ENCODE results near the gene RPL36.
"Not testable (repeated sequence)": the region's sequence is repeated elsewhere in the genome, so short reads cannot be mapped to it uniquely, and the experiment has no call there.

Gene RPL36

DNA sequence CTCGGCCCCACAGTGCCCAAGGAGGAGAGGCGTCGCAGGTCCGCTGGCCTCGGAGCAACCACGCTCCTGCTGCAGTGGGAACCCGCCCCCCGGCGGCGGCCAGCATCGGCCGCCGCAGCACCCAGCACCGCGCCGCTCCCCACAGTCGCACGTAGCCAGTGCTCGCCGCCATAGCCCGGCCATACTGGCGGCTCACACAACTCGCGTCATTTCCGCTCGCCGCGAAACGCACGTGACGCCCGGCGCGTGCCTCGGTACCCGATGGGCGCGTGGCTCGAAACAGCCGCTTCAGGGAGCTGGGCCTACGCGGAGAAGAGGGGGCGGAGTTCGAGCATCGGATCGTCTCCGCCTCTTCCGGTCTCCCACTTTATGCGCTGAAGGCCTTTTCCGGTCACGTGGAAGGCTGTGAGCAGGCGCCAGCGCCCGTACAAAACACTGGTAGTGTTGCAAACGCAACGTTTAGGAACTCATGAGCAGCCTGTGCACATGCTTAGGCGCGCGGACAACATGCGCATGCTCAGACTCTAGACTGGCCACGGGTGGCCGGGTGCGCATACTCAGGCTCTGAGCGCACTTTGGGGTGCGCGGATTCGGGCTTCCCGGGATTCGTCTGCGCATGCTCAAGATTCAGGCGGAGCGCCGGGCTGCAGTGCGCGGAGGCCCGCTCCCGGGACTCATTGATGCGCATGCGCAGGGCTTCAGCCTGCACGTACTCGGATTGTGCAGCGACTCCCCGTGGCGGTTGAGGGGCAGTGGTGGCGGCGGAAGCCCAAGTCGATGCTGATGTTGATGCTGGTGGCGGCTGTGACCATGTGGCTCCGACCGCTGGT, 30.1 kb downstream of the RPL36 start, which contains the start of the genes CATSPERD and LONP1:
Gene CATSPERD (plus strand): TSS at position 677 of the 830 bp plus-strand sequence. CDS start 101 bp downstream, at position 778.
Gene LONP1 (minus strand): TSS at position 186 of the 830 bp plus-strand sequence. CDS start 14 bp downstream, at position 172.
- peak within 1 kb of the TSS; percentile 99 for H3K9ac ChIP-seq (ENCODE audit: insufficient read length, low read depth)
- peaks cover 5% of the 10 kb centered on the region for H3K4me1 ChIP-seq (ENCODE audit: insufficient read depth, insufficient read length)
- DNase-seq (ENCODE audit: low read depth, low spot score), result peak; percentile 98
- TF ChIP-seq YY1 (IDR thresholded peaks at IDR 0.05; ENCODE audit: insufficient read depth, insufficient read length), result peak; percentile 89
- TF ChIP-seq SUZ12 (IDR thresholded peaks at IDR 0.05; ENCODE audit: extremely low read depth, insufficient read depth, insufficient read length), result no peak
- TF ChIP-seq ZNF274 (IDR thresholded peaks at IDR 0.05; ENCODE audit: low read depth, low read length), result no peak
- H3K9me3 ChIP-seq (ENCODE audit: insufficient read depth, low read length), result no peaks in the 10 kb centered on the region
- peaks cover 25% of the 10 kb centered on the region for H3K36me3 ChIP-seq (ENCODE audit: insufficient read depth, insufficient read length, low read length)
- H3K27me3 ChIP-seq (ENCODE audit: insufficient read depth, insufficient read length), result no peaks in the 10 kb centered on the region
- H3K4me3 ChIP-seq (ENCODE audit: insufficient read length, low read depth), result peak within 1 kb of the TSS; percentile 98

DNA sequence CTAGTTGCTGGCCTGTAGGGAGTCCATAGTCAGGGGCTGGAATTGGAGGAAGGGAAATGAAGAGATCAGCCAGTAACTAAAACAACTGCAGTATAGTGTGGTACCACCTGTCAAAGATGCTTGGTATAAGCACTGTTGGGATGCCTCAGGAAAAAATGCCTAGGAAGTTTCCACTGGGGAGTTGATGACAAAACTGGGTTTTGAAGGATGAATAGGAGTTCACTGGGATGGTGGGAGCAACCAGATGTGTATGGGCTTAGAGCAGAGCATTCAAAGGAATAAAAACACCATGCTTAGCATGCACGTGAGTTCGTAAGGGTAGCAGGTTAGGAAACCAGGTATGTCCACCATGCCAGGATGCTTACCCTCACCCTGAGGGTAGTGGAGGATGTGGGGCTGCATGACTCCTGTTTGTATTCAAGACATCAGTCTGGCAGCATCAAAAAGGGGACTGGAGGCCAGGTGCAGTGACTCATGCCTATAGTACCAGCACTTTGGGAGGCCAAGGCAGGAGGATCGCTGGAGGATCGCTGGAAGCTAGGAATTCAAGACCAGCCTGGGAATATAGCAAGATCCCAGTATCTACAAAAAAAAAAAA, 37.5 kb downstream of the RPL36 start:
- no peaks in the 10 kb centered on the region for H3K27me3 ChIP-seq (ENCODE audit: insufficient read depth, insufficient read length)
- H3K9me3 ChIP-seq (ENCODE audit: insufficient read depth, low read length), result no peaks in the 10 kb centered on the region
- no peaks in the 10 kb centered on the region for H3K36me3 ChIP-seq (ENCODE audit: insufficient read depth, insufficient read length, low read length)
- TF ChIP-seq ZNF274 (IDR thresholded peaks at IDR 0.05; ENCODE audit: low read depth, low read length), result no peak
- TF ChIP-seq YY1 (IDR thresholded peaks at IDR 0.05; ENCODE audit: insufficient read depth, insufficient read length), result no peak
- TF ChIP-seq SUZ12 (IDR thresholded peaks at IDR 0.05; ENCODE audit: extremely low read depth, insufficient read depth, insufficient read length), result no peak
- H3K4me3 ChIP-seq (ENCODE audit: insufficient read length, low read depth), result no peak overlapping the region
- no peaks in the 10 kb centered on the region for H3K4me1 ChIP-seq (ENCODE audit: insufficient read depth, insufficient read length)
- no peak for DNase-seq (ENCODE audit: low read depth, low spot score)
- no peak overlapping the region for H3K9ac ChIP-seq (ENCODE audit: insufficient read length, low read depth)

DNA sequence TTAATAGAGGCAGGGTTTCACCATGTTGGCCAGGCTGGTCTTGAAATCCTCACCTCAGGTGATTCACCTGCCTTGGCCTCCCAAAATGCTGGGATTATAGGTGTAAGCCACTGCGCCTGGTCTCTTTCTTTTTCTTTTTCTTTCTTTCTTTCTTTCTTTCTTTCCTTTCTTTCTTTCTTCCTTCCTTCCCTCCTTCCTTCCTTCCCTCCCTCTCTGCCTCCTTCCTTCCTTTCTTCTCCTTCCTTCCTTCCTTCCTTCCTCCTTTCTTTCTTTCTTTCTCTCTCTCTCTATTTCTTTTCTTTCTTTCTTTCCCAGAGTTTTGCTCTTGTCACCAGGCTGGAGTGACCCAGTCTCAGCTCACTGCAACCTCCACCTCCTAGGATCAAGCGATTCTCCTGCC, 43.1 kb downstream of the RPL36 start:
- H3K9me3 ChIP-seq (ENCODE audit: insufficient read depth, low read length); H3K36me3 ChIP-seq (ENCODE audit: insufficient read depth, insufficient read length, low read length); DNase-seq (ENCODE audit: low read depth, low spot score); H3K9ac ChIP-seq (ENCODE audit: insufficient read length, low read depth); H3K4me3 ChIP-seq (ENCODE audit: insufficient read length, low read depth); H3K27me3 ChIP-seq (ENCODE audit: insufficient read depth, insufficient read length); H3K4me1 ChIP-seq (ENCODE audit: insufficient read depth, insufficient read length): not testable (repeated sequence)

DNA sequence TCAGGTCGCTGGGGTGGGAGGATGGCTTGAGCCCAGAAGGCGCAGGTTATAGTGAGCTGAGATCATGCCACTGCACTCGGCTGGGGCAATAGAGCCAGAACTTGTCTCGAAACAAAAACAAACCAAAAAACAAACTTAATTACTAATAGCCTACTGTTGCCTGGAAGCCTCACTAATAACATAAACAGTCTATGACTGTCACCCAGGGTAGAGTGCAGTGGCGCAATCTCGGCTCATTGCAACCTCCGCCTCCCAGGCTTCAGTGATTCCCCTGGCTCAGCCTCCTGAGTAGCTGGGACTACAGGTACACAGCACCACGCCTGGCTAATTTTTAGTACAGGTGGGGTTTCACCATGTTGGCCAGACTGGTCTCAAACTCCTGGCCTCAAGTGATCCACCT, 48.3 kb downstream of the RPL36 start:
- Histone ChIP-seq H3K9me3 (ENCODE audit: insufficient read depth, low read length) (no peaks in the 10 kb centered on the region), H3K36me3 (ENCODE audit: insufficient read depth, insufficient read length, low read length) (no peaks in the 10 kb centered on the region), H3K27me3 (ENCODE audit: insufficient read depth, insufficient read length) (no peaks in the 10 kb centered on the region), H3K9ac (ENCODE audit: insufficient read length, low read depth) (no peak overlapping the region), H3K4me3 (ENCODE audit: insufficient read length, low read depth) (no peak overlapping the region), H3K4me1 (ENCODE audit: insufficient read depth, insufficient read length) (peaks cover 3% of the 10 kb centered on the region)
- TF ChIP-seq SUZ12 (IDR thresholded peaks at IDR 0.05; ENCODE audit: extremely low read depth, insufficient read depth, insufficient read length) (no peak), ZNF274 (IDR thresholded peaks at IDR 0.05; ENCODE audit: low read depth, low read length) (no peak), YY1 (IDR thresholded peaks at IDR 0.05; ENCODE audit: insufficient read depth, insufficient read length) (no peak)
- no peak for DNase-seq (ENCODE audit: low read depth, low spot score)
